Measurements from ENCODE around the gene SMIM35. TPM values are rescaled to one million over a fixed set of nuclear protein-coding genes. Genes with fewer than 3 reads are reported as not detected.

The SMIM35 gene
- total RNA-seq, 4 donors from 2014 or later, result not detected

GRCh38 chr11:118100691-118101232 is 14.0 kb upstream of the SMIM35 start:
- Histone ChIP-seq H3K9me3 (no peaks in the 10 kb centered on the region), H3K4me1 (no peaks in the 10 kb centered on the region), H3K4me3 (no peak overlapping the region), H3K36me3 (no peaks in the 10 kb centered on the region), H3K27me3 (no peaks in the 10 kb centered on the region), H3K27ac (no peak overlapping the region)
- DNase-seq, result no peak
- TF ChIP-seq POLR2A (IDR thresholded peaks at IDR 0.05), result no peak
- intact Hi-C loops (cut with DNase I; ENCODE audit: low total_unique reads), result no loop called here

- Histone ChIP-seq H3K4me3 (no peak overlapping the region), H3K27ac (no peak overlapping the region), H3K27me3 (no peaks in the 10 kb centered on the region), H3K9me3 (no peaks in the 10 kb centered on the region), H3K4me1 (no peaks in the 10 kb centered on the region), H3K36me3 (no peaks in the 10 kb centered on the region)
- no peak for TF ChIP-seq POLR2A (IDR thresholded peaks at IDR 0.05)
- TF ChIP-seq, protein P1, sequence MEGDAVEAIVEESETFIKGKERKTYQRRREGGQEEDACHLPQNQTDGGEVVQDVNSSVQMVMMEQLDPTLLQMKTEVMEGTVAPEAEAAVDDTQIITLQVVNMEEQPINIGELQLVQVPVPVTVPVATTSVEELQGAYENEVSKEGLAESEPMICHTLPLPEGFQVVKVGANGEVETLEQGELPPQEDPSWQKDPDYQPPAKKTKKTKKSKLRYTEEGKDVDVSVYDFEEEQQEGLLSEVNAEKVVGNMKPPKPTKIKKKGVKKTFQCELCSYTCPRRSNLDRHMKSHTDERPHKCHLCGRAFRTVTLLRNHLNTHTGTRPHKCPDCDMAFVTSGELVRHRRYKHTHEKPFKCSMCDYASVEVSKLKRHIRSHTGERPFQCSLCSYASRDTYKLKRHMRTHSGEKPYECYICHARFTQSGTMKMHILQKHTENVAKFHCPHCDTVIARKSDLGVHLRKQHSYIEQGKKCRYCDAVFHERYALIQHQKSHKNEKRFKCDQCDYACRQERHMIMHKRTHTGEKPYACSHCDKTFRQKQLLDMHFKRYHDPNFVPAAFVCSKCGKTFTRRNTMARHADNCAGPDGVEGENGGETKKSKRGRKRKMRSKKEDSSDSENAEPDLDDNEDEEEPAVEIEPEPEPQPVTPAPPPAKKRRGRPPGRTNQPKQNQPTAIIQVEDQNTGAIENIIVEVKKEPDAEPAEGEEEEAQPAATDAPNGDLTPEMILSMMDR (IDR thresholded peaks at IDR 0.05), result no peak
- intact Hi-C loops (cut with DNase I; ENCODE audit: low total_unique reads), result no loop called here
- DNase-seq, result no peak
Observed at GRCh38 chr11:118099838-118100556, 13.2 kb upstream of the SMIM35 start.

DNA sequence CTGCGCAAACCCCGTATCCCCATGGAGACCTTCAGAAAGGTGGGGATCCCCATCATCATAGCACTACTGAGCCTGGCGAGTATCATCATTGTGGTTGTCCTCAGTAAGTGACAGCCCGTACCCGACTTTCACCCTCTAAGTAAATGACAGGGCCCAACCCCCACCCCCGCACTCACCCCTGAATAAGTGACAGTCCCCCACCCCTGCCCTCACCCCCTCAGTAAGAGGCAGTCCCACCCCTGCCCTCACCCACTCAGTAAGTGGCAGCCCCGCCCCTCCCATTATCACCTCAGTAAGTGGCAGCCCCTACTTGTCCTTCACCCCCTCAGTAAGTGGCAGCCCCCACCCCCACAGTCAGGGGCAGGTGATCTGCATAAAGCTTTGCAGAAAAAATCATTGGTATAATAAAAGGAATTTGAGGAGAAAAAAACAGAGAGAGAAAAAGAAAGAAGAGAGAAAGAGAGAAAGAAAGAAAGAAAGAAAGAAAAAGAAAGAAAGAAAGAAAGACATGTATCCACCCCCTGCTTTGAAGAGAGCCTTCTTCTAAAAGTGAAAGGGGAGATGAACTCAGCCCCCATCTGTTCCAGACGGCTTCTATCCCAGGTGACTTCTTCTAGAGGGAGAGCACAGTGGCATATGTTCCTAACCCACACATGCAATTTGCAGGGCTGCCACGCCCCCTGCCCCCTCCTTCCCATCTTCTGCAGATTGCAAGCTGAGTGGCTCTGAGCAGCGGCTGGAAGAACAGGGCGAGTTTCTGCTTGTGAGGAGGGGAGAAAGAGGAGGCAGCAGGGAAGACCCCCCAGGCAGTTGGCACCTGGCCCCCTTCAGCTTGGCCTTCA is 12.5 kb upstream of the SMIM35 start:
- intact Hi-C loops (cut with DNase I; ENCODE audit: low total_unique reads), result no loop called here
- no peak for TF ChIP-seq POLR2A (IDR thresholded peaks at IDR 0.05)
- TF ChIP-seq, protein P1 (IDR thresholded peaks at IDR 0.05), result no peak
- no peaks in the 10 kb centered on the region for H3K27me3 ChIP-seq
- H3K9me3 ChIP-seq, result no peaks in the 10 kb centered on the region
- H3K4me1 ChIP-seq, result no peaks in the 10 kb centered on the region
- no peaks in the 10 kb centered on the region for H3K36me3 ChIP-seq
- H3K4me3 ChIP-seq, result no peak overlapping the region
- no peak overlapping the region for H3K27ac ChIP-seq
- no peak for DNase-seq

DNA sequence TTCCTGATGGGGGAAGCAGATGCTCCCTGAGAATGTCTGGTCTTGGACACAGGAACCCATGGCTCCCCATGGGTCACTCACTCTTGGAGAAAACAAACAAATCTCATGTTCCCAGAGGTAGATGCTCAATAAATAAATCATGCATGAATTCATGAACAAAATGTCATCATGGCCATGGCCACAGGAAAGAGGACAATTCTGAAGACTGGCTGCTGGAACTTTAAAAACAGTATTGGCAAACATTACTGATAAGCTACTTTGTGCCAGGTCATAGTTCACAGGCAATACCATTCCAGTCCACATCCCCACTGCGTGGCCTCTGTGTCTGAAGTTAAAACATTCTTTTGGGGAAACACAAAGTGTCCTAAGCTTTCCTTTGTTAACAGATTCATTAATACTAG is 9.2 kb upstream of the SMIM35 start:
- H3K27ac ChIP-seq, result no peak overlapping the region
- TF ChIP-seq, protein P1 (IDR thresholded peaks at IDR 0.05), result no peak
- TF ChIP-seq POLR2A (IDR thresholded peaks at IDR 0.05), result no peak
- intact Hi-C loops (cut with DNase I; ENCODE audit: low total_unique reads), result no loop called here

GRCh38 chr11:118095493-118095892 is 8.7 kb upstream of the SMIM35 start:
- intact Hi-C loops (cut with DNase I; ENCODE audit: low total_unique reads), result no loop called here

More for the DNA sequence above, 9.2 kb upstream of the SMIM35 start:
- H3K27me3 ChIP-seq, result no peaks in the 10 kb centered on the region
- H3K9me3 ChIP-seq, result no peaks in the 10 kb centered on the region
- no peaks in the 10 kb centered on the region for H3K36me3 ChIP-seq
- H3K4me1 ChIP-seq, result no peaks in the 10 kb centered on the region
- no peak for DNase-seq
- H3K4me3 ChIP-seq, result no peak overlapping the region

More at GRCh38 chr11:118095493-118095892, 8.7 kb upstream of the SMIM35 start:
- Histone ChIP-seq H3K36me3 (no peaks in the 10 kb centered on the region), H3K27me3 (no peaks in the 10 kb centered on the region), H3K9me3 (no peaks in the 10 kb centered on the region), H3K27ac (no peak overlapping the region), H3K4me1 (no peaks in the 10 kb centered on the region), H3K4me3 (no peak overlapping the region)
- no peak for TF ChIP-seq POLR2A (IDR thresholded peaks at IDR 0.05)
- TF ChIP-seq, protein P1 (IDR thresholded peaks at IDR 0.05), result no peak
- no peak for DNase-seq
